Ramos (cell line): Measurements from ENCODE around the gene CBX4.

Experiments used
- in situ Hi-C: fragments of 300-500 bp; cut with MboI; formaldehyde crosslinking; loops from one replicate; pipeline ENCODE4 v1.14.3; 2022; ENCODE audit warnings: low sequenced_read_pairs; ENCODE audit not compliant: unreplicated experiment

The CBX4 gene

DNA sequence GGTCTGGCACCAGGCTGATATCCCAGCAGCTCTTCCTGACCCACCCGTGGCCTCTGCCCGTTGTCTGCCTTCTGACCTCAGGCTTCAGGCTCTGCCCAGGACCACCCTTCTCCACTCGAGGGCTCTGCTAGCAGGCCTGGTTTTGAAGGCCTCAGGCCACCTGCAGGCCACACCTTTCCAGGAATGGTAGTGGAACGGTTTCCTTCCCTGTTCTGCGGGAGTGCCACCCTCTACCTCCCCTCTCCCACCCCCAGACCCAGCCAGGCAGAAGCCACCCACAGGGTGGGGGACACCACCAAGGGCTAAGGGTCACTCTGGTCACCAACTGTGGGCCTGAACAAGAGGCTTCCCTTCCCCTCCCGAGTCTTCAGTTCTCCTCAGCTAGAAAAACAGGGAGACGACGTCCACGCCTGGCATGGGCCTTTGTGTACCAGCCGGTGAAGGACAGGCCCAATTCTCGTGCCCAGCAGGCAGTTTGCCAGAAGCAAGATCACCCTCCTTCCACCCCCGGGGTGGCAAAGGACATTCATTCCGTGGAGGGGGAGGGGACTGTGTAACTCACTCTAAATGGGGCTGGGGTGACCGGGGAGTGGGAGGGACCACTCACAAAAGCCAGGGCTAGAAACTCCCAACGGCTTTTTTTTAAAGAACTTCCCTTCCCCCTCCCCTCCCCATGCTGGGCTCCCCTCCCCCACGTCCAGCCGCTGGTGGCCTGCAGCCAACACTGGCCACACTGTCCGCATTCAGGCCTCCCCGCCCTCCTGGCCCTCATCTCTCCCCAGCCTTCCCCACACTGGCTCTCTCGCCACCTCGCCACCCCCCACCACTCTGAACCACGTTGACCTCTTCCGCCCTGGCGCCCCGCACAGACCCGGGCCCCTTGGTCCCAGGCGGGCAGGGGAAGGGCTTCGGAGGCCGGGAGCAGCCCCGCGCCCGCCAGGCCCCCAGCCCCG, 7.7 kb downstream of the CBX4 start:
- in situ Hi-C loops = no loop called here

- in situ Hi-C loops = no loop called here
Measured at GRCh38 chr17:79830763-79831264, 8.4 kb downstream of the CBX4 start.

DNA sequence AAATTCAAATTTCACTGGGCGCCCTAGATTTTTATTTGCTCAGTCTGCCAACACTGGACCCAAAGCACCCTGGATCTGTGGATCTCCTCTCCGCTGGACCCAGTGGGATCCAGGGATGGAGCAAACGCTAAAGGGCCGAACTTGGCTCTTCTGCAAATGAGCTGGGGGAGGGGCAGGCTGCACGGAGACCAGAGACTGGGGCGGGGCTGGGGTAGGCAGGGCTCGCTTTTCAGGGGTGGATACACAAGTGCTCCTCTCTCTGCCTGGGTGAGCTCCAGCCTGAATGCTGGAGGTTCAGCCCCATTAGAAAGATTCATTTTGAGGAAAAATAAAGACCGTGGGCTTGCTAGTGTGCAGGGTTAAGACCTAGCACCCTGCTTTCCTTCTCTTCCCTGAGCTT, 8.9 kb downstream of the CBX4 start:
- in situ Hi-C loops = no loop called here

GRCh38 chr17:79829457-79829856, 9.8 kb downstream of the CBX4 start:
- in situ Hi-C loops = no loop called here

DNA sequence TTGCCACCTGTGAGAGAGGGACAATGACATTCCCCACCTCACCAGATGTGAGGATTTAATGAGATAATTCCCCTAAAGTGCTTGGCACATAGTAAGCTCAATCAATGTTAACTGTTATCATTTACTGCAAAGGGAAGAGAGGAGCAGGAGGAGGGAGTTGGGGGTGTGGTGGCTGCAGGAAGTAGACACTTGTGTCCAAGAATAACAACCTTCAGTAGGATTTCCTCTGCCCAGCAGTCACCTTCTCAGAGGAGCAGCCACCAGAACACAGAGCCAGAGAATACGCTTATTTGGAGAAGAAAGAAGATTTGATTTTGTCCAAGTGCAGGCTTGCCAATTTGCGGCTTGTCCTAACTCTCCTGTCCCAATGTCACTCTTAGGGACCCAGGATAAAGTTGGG, 10.2 kb downstream of the CBX4 start:
- in situ Hi-C loops = no loop called here

- in situ Hi-C loops = no loop called here
Measured at GRCh38 chr17:79826841-79827578, 12.2 kb downstream of the CBX4 start.

DNA sequence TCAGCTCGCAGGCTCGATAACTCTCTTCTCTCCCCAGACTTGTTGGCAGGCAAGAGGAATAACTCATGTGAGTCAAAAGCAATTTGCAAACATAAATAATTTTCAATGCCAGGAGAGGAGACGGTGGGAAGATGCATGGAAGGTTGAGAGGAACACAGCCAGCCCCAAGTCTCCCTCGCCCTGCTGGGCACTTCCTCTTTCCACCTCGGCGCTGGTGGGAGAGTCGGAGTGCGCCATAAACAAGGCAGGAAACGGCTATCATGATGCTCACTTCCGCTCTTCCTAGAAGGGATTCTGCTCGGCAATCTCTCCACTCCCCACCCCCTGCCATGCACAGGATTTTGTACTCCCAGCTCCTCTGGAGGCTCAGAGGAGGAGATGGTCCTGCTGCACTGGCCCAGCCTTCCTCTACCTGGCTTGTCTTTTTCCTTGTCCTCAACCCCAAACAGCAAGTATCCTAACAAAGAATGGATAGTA, 13.0 kb downstream of the CBX4 start:
- in situ Hi-C loops = no loop called here

DNA sequence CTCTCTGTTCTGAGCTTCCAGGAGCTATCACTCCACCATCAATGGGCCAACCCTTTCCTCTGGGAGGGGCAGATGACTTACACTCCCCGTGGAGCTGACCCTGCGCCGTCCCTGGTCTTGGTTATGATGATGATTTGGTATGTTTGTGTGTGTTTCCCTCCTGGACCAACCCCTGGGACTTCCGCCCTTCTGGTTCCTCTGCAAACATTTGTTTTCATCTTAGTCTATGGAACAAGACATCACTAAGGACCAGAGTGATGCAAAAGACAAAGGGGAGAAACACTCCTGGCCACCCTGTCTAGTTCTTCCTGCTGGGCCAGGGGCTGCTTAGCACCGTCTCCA, 13.7 kb downstream of the CBX4 start:
- in situ Hi-C loops = no loop called here

- in situ Hi-C loops = no loop called here
Measured at GRCh38 chr17:79824893-79825579, 14.2 kb downstream of the CBX4 start.

- in situ Hi-C loops = no loop called here
Measured at GRCh38 chr17:79824234-79824633, 15.0 kb downstream of the CBX4 start.

DNA sequence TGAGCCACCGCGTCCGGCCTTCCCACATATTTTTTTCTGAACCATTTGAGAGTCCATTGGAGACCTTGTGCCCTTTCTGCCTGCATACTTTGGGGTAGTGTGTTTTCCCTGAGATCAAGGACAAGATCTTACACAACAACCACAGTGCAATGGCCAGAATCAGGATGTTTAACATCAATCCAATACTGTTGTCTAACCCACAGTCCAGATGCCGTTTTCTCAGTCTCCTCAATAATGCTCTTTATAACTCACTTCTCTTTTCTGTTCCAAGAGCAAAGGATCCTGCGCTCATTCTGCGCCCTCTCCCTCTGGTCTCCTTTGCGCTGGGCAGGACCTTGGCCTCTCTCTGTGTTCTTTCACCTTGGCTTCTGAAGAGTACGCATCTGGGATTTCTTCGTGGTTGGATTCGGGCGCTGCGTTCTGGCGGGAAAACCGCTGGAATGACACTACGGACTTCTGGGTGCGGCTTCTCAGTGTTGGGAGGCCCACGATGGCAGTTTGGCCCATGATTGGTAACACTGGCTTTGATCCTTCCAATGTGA, 16.6 kb downstream of the CBX4 start:
- in situ Hi-C loops = no loop called here

- in situ Hi-C loops = no loop called here
Measured at GRCh38 chr17:79821331-79822095, 17.7 kb downstream of the CBX4 start.

DNA sequence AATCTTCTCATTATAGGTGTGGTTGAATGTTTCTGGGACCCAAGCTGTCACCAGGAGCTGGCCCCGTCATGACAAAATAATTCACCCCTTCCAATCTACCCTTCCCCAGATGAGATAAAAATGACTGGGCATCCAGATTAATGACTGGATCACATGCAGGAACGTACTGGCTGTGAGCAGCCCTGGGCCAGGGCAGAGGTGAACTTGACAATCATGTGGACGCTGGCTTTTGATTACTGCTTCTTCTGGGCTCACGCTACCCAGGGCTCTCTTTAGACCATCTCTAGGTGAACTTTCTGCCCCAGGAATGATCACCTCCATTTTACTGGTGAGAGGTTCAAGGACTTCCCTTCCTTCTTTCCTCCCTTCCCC, 18.3 kb downstream of the CBX4 start:
- in situ Hi-C loops = no loop called here

DNA sequence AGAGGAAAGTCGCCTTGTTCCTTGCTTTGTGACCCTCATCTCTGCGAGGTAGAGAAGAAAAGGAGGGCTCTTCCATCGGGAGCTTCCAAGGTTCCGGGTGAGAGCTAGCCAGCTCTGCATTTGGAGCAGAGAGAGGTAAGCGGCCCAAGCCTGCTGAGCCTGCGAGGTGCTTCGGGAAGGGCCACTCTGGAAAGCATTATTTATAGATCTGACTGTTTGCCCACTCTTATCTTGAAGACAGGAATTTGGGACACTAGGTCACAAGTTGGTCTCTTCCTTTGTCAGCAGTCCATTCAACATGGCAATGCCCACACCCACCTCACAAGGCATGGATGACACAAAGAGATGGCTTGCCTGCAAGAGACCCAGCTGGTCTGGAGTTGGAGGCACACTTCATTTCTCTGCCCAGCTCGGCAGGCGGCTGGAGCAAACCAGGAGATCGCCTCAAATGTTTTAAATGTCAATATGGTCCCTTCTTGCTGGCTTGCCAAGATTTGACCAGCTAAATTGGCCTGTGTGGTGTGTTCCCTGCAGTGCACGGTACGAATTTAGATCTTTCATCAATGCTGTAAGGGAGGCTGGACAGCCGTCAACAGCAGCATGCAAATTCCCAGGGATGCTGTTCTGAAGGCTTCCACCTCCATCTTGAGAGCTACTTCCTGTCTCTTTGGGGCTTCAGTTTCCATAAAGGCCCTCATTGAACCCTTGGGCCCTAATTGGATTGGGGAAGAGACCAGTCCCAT, 19.5 kb downstream of the CBX4 start:
- in situ Hi-C loops = no loop called here

- in situ Hi-C loops = no loop called here
Measured at GRCh38 chr17:79819085-79819484, 20.2 kb downstream of the CBX4 start.

GRCh38 chr17:79818026-79818758, 21.0 kb downstream of the CBX4 start:
- in situ Hi-C loops = no loop called here

- in situ Hi-C loops = no loop called here
Measured at GRCh38 chr17:79815836-79816461, 23.3 kb downstream of the CBX4 start.
